NCI-H187 treated with DMSO at 0.1 percent for 48 hours (cell line): ENCODE results near the gene CHEK1.
"Not testable (repeated sequence)": the region's sequence is repeated elsewhere in the genome, so short reads cannot be mapped to it uniquely, and the experiment has no call there.

ENCODE experiments used
- DNase-seq: peaks from one replicate; lab custom pipeline; 2025; lab: John Stamatoyannopoulos, UW

Gene CHEK1

DNA sequence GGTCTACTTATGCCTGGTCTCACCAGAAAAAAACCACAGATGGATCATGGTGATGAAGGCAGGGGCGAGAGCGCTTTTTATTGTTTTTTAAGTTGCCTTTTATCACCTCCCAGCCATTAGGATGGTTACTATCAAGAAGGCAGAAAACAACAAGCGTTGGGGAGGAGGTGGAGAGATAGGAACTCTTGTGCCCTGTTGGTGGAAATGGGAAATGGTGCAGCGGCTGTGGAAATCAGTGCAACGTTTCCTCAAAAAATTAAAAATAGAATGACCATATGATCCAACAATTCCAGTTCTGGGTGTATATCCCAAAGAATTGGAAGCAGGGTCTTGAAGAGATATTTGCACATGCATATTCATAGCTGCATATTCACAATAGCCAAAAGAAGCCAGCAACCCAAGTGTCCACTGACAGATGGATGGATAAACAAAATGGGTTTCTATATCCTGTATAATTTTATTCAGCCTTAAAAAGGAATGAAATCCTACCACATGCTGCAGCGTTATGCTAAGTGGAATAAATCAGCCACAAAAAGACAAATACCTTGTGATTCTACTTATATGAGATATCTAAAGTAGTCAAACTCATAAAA lies 76.2 kb downstream of the CHEK1 start:
- DNase-seq, result no peak

DNA sequence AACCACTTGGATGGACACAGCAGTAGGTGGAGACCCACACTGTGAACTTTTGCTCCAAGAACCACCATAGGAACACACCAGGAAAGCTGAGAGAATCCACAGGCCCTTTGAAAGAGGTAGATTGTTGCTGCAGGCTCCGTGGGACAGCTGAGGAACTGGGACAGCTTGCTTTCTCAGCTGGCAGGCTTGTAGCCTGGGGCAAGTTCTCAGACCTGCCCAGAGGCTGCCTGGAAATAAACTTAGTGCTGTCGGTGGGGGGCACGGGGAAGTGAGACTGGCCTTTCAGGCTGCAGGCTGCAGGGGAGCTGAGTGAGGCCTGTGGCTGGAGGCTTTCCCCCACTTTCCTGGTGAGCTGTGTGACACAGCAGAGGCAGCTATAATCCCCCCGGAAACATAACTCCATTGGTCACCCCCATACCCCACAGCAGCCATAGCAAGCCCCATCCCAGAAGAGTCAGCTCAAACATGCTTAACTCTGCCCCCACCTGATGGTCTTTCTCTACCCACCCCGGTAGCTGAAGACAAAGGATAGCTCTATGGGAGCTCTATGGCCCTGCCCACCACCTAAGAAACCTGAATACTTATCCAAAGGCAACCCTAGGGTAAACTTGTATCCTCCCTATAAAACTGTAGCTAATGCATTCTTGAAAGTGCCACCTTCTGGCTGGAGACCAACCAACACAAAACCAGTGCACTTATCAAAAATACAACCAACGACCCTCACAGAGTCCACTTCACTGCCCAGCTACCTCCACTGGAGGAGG lies 77.1 kb downstream of the CHEK1 start:
- no peak for DNase-seq

GRCh38 chr11:125704686-125705085 lies 79.7 kb downstream of the CHEK1 start:
- DNase-seq, result not testable (repeated sequence)

DNA sequence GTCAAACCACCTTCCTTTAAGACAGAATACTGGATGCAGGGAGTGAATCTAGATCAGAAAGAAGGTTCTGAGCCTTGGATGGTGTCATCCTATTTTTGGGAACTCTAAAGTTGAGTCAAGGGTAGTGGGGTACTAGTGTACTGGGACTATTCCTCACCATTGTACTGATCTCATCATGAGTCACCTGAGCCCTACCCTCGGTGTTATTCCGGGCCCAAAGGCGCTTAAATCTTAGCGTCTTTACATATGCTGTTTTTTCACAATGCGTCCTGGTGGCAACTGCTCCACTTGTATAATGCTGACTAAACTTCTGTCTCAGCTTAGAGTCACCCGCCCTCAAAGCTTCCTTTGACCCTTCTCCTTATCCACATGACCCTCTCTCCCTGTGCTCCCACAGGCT lies 95.8 kb downstream of the CHEK1 start:
- no peak for DNase-seq

DNA sequence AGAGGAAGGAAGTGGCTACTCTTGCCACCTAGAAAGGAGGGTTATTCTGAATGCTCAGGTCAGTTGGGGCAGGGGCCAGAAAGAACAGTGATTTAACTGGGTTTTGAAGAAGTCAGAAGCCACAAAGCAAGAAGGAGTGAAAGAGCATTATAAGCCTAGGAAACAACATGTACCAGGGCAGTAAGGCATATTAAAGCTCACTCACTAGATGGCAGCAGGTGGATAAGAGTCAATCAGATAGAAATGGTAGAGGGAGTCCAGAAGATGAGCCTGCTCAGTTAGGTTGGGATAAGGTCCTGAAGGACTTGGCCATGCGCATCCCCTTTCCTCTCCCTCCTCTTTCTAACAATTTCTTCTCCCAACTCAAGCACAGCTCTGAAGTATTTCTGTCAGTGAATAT lies 99.2 kb downstream of the CHEK1 start:
- DNase-seq, result no peak
